GM06990 (cell line): ENCODE data around the gene CTNNA3.

Source experiments
- DNase-seq: peaks from one replicate; pipeline ENCODE4 v3.0.0-alpha.2; 2011; ENCODE audit not compliant: insufficient read length; ENCODE audit errors: extremely low read depth
- H3K27me3 ChIP-seq: replicated peaks from 2 replicates; pipeline ENCODE4 v1.6.0; 2011; ENCODE audit warnings: low read length; ENCODE audit not compliant: control insufficient read depth, insufficient read depth
- H3K36me3 ChIP-seq: 2 replicates; pipeline ENCODE4 v1.5.1; 2011; ENCODE audit warnings: low read length; ENCODE audit not compliant: control insufficient read depth, insufficient read depth
- H3K4me3 ChIP-seq: replicated peaks from 2 replicates; pipeline ENCODE4 v1.5.1; 2011; ENCODE audit warnings: low read depth, mild to moderate bottlenecking, control low read depth, low read length
- CTCF ChIP-seq: IDR thresholded peaks from 2 replicates; pipeline ENCODE4 v1.5.1; 2011; ENCODE audit warnings: low read length, control low read depth, mild to moderate bottlenecking, inconsistent platforms; ENCODE audit not compliant: insufficient read depth, poor library complexity, severe bottlenecking

The CTNNA3 gene

GRCh38 chr10:67140641-67141040 lies 555.4 kb downstream of the CTNNA3 start:
- Histone ChIP-seq H3K4me3 (no peak overlapping the region), H3K27me3 (no peaks in the 10 kb centered on the region), H3K36me3 (no peaks in the 10 kb centered on the region)
- no peak for DNase-seq
- no peak for TF ChIP-seq CTCF

DNA sequence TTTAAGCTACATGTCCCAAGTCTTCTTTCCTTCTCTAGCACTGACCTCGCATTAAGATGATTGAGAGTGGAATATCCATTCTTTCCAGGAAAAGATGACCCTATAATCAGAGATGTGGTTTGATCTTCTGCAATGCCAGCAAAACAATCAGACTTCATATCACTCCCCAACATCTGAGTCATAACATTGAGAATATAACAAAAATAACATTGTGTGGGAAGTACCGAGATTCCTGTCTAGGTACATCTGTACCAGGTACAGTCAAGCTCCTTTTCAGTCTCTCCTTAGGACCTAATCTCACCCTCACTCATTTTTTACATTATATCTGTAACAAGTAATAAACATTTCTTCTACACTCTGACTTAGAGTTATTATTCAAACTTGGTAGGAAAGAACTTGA lies 568.6 kb downstream of the CTNNA3 start:
- TF ChIP-seq CTCF = no peak
- no peaks in the 10 kb centered on the region for H3K27me3 ChIP-seq
- no peak for DNase-seq
- no peaks in the 10 kb centered on the region for H3K36me3 ChIP-seq
- no peak overlapping the region for H3K4me3 ChIP-seq

DNA sequence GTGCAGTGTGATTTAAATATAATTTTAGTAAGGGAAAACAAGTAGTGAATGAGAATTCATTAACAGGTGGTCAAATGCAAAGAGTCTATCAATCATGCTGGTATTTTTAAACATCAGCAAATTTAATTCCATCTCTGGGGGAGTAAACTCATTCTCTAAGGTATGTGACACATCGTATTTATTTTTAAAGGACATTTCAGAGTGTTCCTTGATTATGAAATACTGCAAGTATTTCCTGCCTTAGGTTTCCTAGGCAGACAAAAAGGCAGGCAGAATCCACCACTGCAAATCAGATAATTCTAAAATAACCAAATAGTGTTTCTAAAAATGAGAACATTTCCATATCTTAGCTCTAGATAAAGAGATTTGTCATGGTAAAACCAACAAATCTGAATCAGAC lies 576.3 kb downstream of the CTNNA3 start:
- DNase-seq = no peak
- no peak overlapping the region for H3K4me3 ChIP-seq
- no peak for TF ChIP-seq CTCF
- H3K36me3 ChIP-seq = no peaks in the 10 kb centered on the region
- H3K27me3 ChIP-seq = no peaks in the 10 kb centered on the region

DNA sequence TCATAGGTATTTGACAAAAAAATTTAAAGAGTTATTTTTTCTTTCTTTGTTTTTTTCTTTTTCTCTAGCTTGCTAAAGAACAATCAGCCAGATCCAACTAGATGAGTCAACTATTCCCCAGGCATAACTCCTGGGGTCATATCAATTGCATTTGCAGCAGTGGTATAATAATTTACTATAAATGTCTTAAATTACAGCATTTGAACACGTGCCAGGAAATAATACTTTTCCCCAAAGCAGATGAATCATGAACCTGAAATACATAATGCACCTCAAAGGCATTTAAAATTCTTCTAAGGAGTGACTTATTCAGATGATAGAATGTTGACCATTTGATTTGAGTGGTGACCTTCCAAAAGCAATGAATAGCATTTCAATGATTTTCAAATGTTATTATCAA lies 580.0 kb downstream of the CTNNA3 start:
- TF ChIP-seq CTCF = no peak
- Histone ChIP-seq H3K4me3 (no peak overlapping the region), H3K36me3 (no peaks in the 10 kb centered on the region), H3K27me3 (no peaks in the 10 kb centered on the region)
- no peak for DNase-seq

DNA sequence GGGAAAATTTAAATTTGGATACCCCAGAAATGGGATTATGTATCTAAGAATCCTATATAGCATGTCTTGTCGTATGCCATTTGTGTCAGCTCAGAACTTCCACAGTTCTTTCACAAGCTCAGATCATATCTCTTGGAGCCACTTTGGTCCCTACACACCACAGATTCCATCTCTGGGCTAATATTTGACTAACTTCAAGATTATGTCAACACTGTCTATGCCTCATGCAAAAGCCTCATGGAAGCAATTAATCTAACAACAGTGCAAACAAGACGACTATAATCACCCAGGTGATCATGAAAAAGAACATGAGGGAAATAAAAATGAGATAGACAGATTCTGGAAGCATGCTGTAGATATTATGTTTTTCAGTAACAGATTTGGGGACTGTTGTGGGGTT lies 581.0 kb downstream of the CTNNA3 start:
- Histone ChIP-seq H3K27me3 (no peaks in the 10 kb centered on the region), H3K4me3 (no peak overlapping the region), H3K36me3 (no peaks in the 10 kb centered on the region)
- DNase-seq = no peak
- no peak for TF ChIP-seq CTCF

GRCh38 chr10:67112765-67113164 lies 583.2 kb downstream of the CTNNA3 start:
- Histone ChIP-seq H3K36me3 (no peaks in the 10 kb centered on the region), H3K27me3 (no peaks in the 10 kb centered on the region), H3K4me3 (no peak overlapping the region)
- no peak for TF ChIP-seq CTCF
- no peak for DNase-seq
